Activated T-helper 17 cell treated with anti-CD3 and anti-CD28 coated beads, Interleukin-2, amount 50 U/mL, for 72 hours (primary cell): Measurements from ENCODE around the gene CGB1. TPM values are rescaled to one million over a fixed set of nuclear protein-coding genes. Genes with fewer than 3 reads are reported as not detected.
A peak's percentile ranks its signal among the peaks of the same experiment; 100 is the strongest.
"Not testable (repeated sequence)": the region's sequence is repeated elsewhere in the genome, so short reads cannot be mapped to it uniquely, and the experiment has no call there.

Experiments used
- ATAC-seq: fragments of 150-1000 bp; cut with Tn5 transposase; replicated peaks from 2 replicates; pipeline ENCODE4 v1.10.0; 2021; ENCODE audit warnings: mild to moderate bottlenecking, moderate library complexity
- H3K27ac Mint-ChIP-seq: one replicate; pipeline ENCODE4 v1.8.0; 2022; ENCODE audit warnings: mixed read lengths
- H3K27me3 Mint-ChIP-seq: one replicate; pipeline ENCODE4 v1.8.0; 2022; ENCODE audit warnings: mixed read lengths
- H3K36me3 Mint-ChIP-seq: one replicate; pipeline ENCODE4 v1.8.0; 2022; ENCODE audit warnings: low read depth, mild to moderate bottlenecking, mixed read lengths
- H3K4me1 Mint-ChIP-seq: one replicate; pipeline ENCODE4 v1.8.0; 2022; ENCODE audit warnings: mixed read lengths
- H3K4me3 Mint-ChIP-seq: one replicate; pipeline ENCODE4 v1.8.0; 2022; ENCODE audit warnings: mild to moderate bottlenecking, mixed read lengths
- H3K9me3 Mint-ChIP-seq: one replicate; pipeline ENCODE4 v1.8.0; 2022; ENCODE audit warnings: mixed read lengths
- total RNA-seq, 2 donors: library from RNA; stranded (reverse); gene quantifications; one replicate each; pipeline ENCODE4 v1.2.3, GENCODE V29; 2022

The CGB1 gene
- not detected for total RNA-seq

DNA sequence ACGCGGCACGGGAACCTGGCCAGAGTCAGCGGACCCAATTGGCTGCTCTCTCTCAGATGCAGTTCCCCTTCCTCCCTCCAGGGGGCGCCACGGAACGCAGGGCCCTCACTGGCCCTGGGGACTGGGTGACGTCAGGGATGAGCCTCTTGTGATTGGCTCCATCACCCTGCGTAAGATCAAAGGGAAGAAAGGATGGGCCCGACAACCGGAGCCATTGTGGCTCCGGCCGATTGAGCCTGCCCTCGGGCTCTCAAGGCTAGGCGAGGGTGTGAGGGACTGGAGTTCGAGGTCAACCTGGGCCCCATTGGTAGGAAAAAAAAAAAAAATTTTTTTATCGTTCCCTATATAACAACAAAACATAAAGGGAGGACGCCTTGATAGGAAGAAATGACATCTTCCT is at the start of gene CGB1:
CGB1 (minus strand) TSS at position 81 of the 400 bp plus-strand sequence. CDS start 184 bp downstream, outside the sequence.
- H3K4me3 Mint-ChIP-seq, H3K27ac Mint-ChIP-seq, H3K4me1 Mint-ChIP-seq, H3K27me3 Mint-ChIP-seq, H3K36me3 Mint-ChIP-seq, H3K9me3 Mint-ChIP-seq: not testable (repeated sequence)
- peak; percentile 62 for ATAC-seq

DNA sequence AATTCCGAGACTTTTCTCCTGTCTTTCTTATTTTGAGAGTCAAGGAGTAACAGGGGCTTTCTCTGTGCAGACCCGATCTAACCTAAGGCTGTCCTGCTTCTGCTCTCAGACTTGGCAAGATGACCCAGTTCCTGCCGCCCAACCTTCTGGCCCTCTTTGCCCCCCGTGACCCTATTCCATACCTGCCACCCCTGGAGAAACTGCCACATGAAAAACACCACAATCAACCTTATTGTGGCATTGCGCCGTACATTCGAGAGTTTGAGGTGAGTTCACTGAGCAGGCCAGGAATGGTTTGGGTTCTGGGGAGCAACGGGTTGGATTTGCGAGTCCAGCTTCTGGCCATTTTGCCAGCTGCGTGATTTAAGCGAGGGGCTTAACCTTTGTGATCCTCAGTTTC is 49.6 kb upstream of the CGB1 start:
- Mint-ChIP-seq H3K36me3 (peaks cover 63% of the 10 kb centered on the region), H3K27me3 (peaks cover 3% of the 10 kb centered on the region), H3K4me3 (peak overlapping the region; percentile 92), H3K9me3 (no peaks in the 10 kb centered on the region), H3K4me1 (peaks cover 30% of the 10 kb centered on the region), H3K27ac (peak overlapping the region; percentile 99)
- ATAC-seq: no peak

DNA sequence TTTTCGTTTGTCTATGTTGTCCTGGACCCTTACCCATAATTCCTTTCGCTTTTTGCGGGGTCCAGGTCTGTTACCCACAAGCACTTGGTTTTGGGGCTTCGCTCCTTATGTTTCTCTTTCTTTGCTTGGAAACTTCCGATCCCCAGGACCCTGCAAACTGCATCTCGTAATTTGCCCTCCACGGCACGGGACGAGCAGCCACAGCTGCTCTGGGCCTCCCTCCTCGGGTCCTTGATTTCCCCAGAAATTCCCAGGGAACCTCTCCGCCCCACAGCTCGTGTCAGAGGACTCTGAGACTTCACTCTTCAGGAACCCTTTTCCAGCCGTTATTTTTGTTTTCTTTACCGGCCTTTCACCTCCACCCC is 49.2 kb upstream of the CGB1 start:
- H3K36me3 Mint-ChIP-seq: peaks cover 58% of the 10 kb centered on the region

DNA sequence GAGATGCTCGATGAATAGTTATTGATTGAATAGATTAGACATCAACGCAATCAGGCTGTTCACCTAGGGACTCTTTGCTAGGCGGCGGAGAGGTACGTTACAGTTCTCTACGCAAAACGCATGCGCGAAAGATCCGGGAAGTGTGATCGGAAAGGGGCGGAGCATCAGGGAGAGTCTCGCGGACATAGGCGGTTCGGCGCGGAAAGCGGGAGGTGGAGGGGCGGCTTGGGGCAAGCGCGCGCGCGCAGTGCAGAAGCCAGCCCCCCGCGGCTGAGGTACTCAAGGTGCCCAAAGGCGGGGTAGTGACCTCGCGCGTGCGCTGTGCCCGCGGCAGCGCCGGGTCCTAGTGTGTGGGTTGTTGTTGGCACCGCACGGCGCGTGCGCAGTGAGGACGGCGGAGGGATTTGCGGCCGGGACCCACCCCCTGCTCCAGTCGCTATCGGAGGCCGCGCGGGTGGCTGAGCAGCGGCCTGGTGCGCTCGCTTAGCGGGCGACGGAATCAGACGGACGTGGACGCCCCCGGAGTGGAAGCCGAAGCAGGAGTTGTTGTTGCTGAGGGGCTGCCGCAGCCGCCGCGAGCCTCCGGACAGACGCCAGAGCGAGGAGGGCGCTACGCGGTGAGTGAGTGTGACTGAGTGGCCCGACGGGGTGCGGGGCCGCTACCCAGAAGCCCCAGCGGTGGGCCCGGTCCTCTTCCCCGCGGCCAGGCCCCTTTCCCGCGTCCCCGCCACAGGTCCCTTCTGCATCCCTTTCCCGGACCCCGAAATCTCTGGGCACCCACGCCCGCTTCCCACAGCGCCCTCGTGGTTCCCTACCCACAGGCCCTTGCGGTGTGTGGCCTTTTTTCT is 48.5 kb upstream of the CGB1 start, which contains the start of gene SNRNP70:
SNRNP70 (plus strand) TSS at position 432 of the 848 bp plus-strand sequence. CDS start 964 bp downstream, outside the sequence.
- Mint-ChIP-seq H3K27ac (peak within 1 kb of the TSS; percentile 99), H3K4me3 (peak within 1 kb of the TSS; percentile 92), H3K9me3 (no peaks in the 10 kb centered on the region), H3K36me3 (peaks cover 52% of the 10 kb centered on the region), H3K27me3 (peaks cover 5% of the 10 kb centered on the region), H3K4me1 (peaks cover 20% of the 10 kb centered on the region)
- ATAC-seq: peak; percentile 97

More for the DNA sequence above, 49.2 kb upstream of the CGB1 start:
- H3K4me1 Mint-ChIP-seq: peaks cover 26% of the 10 kb centered on the region
- peak overlapping the region; percentile 99 for H3K27ac Mint-ChIP-seq
- no peak for ATAC-seq
- H3K4me3 Mint-ChIP-seq: peak overlapping the region; percentile 92
- peaks cover 4% of the 10 kb centered on the region for H3K27me3 Mint-ChIP-seq
- H3K9me3 Mint-ChIP-seq: no peaks in the 10 kb centered on the region

DNA sequence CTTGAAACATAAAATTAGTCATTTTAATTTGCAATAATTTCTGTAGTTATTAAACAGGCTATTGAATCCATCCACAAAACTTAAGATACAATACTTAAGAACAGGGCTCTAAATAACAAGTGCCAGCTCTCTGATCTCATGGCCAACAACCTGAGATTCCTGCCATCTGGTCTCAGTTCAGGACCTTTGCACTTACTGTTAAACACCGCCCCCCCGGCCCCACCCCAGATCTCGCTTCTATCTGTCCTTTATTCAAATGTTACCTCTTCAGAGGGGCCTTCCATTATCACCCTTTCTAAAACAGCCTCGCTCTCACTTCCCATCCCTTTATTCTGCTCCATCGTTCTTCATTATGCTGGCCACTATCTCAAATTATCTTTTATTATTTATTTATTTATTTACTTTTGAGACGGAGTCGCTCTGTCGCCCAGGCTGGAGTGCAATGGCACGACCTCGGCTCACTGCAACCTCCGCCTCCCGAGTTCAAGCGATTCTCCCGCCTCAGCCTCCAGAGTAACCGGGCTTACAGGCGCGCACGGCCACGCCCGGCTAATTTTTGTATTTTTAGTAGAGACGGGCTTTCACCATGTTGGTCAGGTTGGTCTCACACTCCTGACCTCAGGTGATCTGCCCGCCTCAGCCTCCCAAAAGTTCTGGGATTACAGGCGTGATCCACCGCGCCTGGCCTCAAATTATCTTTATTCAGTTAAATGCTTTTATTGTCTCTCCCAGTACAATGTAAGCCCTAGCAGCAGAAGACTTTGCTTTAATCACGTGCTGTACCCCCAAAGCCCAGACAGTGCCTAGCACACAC is 47.7 kb upstream of the CGB1 start:
- H3K27ac Mint-ChIP-seq: peak overlapping the region; percentile 99
- no peaks in the 10 kb centered on the region for H3K9me3 Mint-ChIP-seq
- peaks cover 44% of the 10 kb centered on the region for H3K36me3 Mint-ChIP-seq
- no peak for ATAC-seq
- peak overlapping the region; percentile 92 for H3K4me3 Mint-ChIP-seq
- H3K4me1 Mint-ChIP-seq: peaks cover 18% of the 10 kb centered on the region
- peaks cover 8% of the 10 kb centered on the region for H3K27me3 Mint-ChIP-seq

DNA sequence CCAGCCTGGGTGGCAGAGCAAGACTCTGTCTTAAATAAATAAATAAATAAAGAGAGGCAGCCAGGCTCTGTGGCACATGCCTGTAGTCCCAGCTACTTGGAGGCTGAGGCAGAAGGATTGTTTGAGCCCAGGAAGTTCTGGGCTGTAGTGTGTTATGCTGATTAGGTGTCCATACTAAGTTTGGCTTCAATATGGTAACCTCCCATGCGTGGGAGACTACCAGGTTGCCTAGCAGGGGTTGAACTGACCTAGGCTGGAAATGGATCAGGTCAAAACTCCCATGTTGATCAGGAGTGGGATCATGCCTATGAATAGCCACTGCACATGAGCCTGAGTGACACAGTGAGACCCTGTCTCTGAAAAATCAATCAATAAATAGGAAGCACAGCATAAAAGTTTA is 44.6 kb upstream of the CGB1 start:
- Mint-ChIP-seq H3K4me1 (peaks cover 7% of the 10 kb centered on the region), H3K36me3 (peaks cover 14% of the 10 kb centered on the region), H3K4me3 (no peak overlapping the region), H3K9me3 (no peaks in the 10 kb centered on the region), H3K27me3 (peaks cover 8% of the 10 kb centered on the region), H3K27ac (peak overlapping the region; percentile 15)
- no peak for ATAC-seq

DNA sequence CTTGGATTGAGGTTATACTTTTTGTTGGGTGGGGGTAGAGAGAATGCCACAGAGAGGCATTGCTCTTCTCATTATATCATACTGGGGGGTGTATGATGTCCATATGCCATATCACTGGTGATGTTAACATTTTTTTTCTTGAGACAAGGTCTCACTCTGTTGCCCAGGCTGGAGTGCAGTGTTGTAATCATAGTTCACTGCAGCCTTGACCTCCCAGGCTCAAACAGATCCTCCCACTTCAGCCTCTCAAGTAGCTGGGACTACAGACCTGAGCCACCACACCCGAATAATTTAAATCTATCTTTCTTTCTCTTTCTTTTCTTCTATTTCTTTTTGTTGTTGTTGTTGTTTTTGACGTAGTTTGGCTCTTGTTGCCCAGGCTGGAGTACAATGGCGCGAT is 43.7 kb upstream of the CGB1 start:
- no peak for ATAC-seq
- Mint-ChIP-seq H3K27ac (no peak overlapping the region), H3K4me1 (peaks cover 5% of the 10 kb centered on the region), H3K27me3 (peaks cover 13% of the 10 kb centered on the region), H3K4me3 (no peak overlapping the region), H3K36me3 (peaks cover 5% of the 10 kb centered on the region), H3K9me3 (no peaks in the 10 kb centered on the region)

DNA sequence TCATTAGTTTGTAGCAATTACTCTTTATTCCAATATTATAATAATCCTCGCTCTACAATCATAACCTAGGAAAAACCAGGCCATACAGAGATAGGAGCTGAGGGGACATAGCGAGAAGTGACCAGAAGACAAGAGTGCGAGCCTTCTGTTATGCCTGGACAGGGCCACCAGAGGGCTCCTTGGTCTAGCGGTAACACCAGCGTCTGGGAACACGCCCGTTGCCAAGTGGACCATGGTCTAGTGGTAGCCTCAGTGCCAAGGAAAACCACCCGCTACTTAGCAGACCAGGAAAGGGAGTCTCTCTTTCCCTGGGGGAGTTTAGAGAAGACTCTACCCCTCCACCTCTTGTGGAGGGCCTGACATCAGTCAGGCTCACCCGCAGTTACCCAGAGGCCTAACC is 38.2 kb upstream of the CGB1 start:
- Mint-ChIP-seq H3K36me3 (peaks cover 10% of the 10 kb centered on the region), H3K27me3 (peaks cover 26% of the 10 kb centered on the region)
- not testable (repeated sequence) for H3K27ac Mint-ChIP-seq, H3K4me3 Mint-ChIP-seq, H3K9me3 Mint-ChIP-seq, ATAC-seq, H3K4me1 Mint-ChIP-seq

DNA sequence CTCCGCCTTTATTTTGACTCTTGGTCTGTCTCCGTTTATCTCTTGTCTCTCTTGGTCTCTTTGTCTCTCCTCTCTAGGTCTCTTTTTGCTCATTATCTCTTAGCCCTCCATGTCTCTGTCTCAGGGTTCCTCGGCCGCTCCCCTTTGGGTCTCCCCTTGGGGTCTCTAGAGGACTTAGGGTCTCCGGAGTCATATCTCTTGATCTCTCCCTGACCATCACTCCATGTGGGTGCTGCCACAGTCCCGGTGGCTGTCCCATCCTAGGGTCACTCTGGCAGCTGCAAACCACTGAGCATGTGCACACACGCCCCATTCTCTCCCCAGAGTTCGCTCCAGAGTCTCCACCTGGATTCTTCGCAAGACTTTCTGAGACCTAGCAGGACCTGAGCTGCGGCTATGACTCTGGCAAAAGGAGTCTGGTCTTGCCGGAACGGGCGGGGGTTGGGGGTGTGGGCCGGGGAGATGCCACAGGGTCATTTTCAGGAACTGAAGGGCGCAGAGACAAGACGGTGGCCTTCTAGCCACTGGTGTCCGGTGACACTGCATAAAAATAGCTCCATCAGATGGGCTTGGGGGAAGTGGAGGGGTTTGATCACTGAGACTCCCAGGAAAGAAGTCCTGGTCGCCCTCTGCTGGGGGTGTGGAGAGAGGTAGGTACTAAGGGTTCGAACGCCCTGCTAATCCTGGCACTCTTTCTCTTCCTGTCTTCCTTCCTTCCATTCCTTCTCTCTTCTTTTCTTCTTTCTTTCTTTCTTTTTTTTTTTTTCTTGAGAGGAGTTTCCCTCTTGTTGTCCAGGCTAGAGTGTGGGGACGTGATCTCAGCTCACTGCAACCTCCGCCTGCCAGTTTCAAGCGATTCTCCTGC is 37.1 kb upstream of the CGB1 start:
- H3K9me3 Mint-ChIP-seq: no peaks in the 10 kb centered on the region
- no peak for ATAC-seq
- H3K4me3 Mint-ChIP-seq: peak overlapping the region; percentile 53
- peaks cover 9% of the 10 kb centered on the region for H3K4me1 Mint-ChIP-seq
- no peak overlapping the region for H3K27ac Mint-ChIP-seq
- H3K27me3 Mint-ChIP-seq: peaks cover 34% of the 10 kb centered on the region
- peaks cover 10% of the 10 kb centered on the region for H3K36me3 Mint-ChIP-seq

DNA sequence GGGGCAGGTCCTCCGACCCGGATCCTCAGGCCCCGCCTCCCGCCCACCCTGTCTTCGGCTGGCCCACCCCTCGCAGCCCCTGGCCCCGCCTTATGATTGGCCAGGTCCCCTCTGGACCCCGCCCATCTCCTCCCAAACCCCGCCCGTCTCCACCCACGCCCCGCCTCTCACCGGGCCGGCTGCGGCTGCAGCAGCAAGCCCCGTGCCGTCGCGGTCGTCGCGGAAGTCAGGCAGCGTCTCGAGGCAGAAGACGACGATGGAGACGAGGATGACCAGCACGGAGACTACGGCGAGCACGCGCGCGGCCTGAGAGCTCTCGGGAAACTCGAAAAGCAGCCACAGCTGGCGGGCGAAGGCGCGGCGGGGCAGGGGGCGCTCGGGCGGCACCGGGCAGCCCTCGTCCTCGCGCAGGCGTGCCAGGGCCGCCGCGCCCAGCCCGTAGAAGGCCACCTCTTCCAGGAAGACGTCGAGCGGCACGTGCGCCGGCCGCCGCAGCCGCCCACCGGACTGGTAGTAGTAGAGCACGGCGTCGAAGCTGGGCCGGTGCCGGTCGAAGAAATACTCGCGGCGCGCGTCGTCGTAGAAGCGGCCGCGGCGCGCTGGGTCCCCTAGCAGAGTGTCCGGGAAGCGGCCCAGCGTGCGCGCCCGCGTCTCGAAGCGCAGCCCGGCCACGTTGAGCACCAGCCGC is 35.3 kb upstream of the CGB1 start:
- peaks cover 43% of the 10 kb centered on the region for H3K27me3 Mint-ChIP-seq
- H3K9me3 Mint-ChIP-seq: no peaks in the 10 kb centered on the region
- H3K36me3 Mint-ChIP-seq: peaks cover 10% of the 10 kb centered on the region
- no peak for ATAC-seq
- H3K4me1 Mint-ChIP-seq: peaks cover 9% of the 10 kb centered on the region
- no peak overlapping the region for H3K27ac Mint-ChIP-seq
- no peak overlapping the region for H3K4me3 Mint-ChIP-seq

DNA sequence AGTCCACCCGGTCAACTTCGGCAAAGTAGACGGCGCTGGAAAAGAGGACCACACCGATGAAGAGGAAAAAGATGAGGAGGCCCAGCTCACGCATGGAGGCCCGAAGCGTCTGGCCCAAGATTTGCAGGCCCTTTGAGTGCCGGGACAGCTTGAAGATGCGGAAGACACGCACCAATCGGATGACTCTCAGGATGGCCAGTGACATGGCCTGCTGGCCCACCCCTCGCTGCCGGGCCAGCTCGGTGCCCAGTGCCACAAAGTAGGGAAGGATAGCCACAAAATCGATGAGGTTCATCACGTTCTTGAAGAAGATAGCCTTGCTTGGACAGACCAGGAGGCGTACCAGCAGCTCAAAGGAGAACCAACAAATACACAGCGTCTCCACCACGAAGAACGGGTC is 33.7 kb upstream of the CGB1 start:
- H3K27me3 Mint-ChIP-seq: peaks cover 54% of the 10 kb centered on the region
- H3K27ac Mint-ChIP-seq: no peak overlapping the region
- no peaks in the 10 kb centered on the region for H3K9me3 Mint-ChIP-seq
- no peak overlapping the region for H3K4me3 Mint-ChIP-seq
- H3K4me1 Mint-ChIP-seq: peaks cover 9% of the 10 kb centered on the region
- ATAC-seq: no peak
- peaks cover 10% of the 10 kb centered on the region for H3K36me3 Mint-ChIP-seq

DNA sequence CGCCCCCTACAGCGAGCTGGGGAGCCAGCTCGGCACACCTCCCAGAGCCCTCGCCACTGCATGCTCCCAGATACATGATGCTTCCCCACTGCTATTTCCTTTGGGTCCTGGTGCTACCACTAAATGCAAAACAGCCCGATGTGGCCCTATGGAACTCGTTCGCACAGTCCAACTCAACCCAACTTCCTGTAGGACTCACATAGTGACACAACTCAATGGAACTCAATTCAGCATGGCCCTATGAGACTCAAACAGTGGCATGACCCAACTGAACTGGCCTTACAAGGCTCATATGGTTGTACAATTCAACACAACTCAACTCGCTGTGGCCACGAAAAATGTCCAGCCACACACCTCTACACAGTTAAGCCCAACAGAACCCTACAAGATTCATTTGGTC is 32.3 kb upstream of the CGB1 start:
- ATAC-seq: no peak
- no peak overlapping the region for H3K4me3 Mint-ChIP-seq
- H3K4me1 Mint-ChIP-seq: peaks cover 9% of the 10 kb centered on the region
- H3K9me3 Mint-ChIP-seq: no peaks in the 10 kb centered on the region
- no peak overlapping the region for H3K27ac Mint-ChIP-seq
- H3K36me3 Mint-ChIP-seq: peaks cover 10% of the 10 kb centered on the region
- peaks cover 53% of the 10 kb centered on the region for H3K27me3 Mint-ChIP-seq

DNA sequence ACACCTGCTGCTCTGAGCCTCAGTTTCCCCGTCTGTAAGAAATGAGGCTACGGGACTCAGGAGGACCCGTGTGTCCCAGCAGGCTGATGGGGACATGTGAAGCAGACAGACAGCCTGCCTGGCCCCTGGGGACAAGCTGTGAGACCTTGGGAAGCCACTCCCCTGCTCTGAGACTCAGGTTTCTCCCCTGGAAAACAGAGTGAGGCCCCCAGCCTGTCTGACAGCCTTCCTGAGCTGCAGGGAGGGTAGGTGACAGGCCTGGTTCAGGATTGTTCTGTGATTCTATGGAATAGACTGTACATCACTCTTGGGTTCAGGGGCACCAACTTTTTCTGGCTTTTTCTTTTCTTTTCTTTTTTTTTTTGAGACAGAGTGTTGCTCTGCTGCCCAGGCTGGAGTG is 30.9 kb upstream of the CGB1 start:
- Mint-ChIP-seq H3K4me1 (no peaks in the 10 kb centered on the region), H3K27ac (no peak overlapping the region), H3K36me3 (no peaks in the 10 kb centered on the region), H3K4me3 (no peak overlapping the region), H3K9me3 (no peaks in the 10 kb centered on the region), H3K27me3 (peaks cover 40% of the 10 kb centered on the region)
- no peak for ATAC-seq
